ENCODE measurements around the gene VLDLR. TPM values are rescaled to one million over a fixed set of nuclear protein-coding genes. Genes with fewer than 3 reads are reported as not detected.

Gene VLDLR
- total RNA-seq, 1 donor from 2014 or later: 2.0 TPM

GRCh38 chr9:2620919-2621721 lies 467 bp upstream of the VLDLR start:
- DNase-seq (ENCODE audit: low spot score) (peak; percentile 57), ATAC-seq (peak; percentile 71)

- ATAC-seq: peak; percentile 40
- DNase-seq (ENCODE audit: low spot score): peak; percentile 46
Measured at GRCh38 chr9:2622461-2623287, 1.1 kb downstream of the VLDLR start.

GRCh38 chr9:2623288-2624050 lies 1.9 kb downstream of the VLDLR start:
- peak; percentile 60 for ATAC-seq
- peak; percentile 69 for DNase-seq (ENCODE audit: low spot score)

GRCh38 chr9:2624051-2624682 lies 2.6 kb downstream of the VLDLR start:
- no peak for ATAC-seq
- no peak for DNase-seq (ENCODE audit: low spot score)

- DNase-seq (ENCODE audit: low spot score): no peak
- no peak for ATAC-seq
Measured at GRCh38 chr9:2625427-2625826, 3.8 kb downstream of the VLDLR start.

GRCh38 chr9:2628919-2629318 lies 7.3 kb downstream of the VLDLR start:
- ATAC-seq: no peak
- no peak for DNase-seq (ENCODE audit: low spot score)

GRCh38 chr9:2630158-2630557 lies 8.6 kb downstream of the VLDLR start:
- DNase-seq (ENCODE audit: low spot score) (no peak), ATAC-seq (no peak)

- DNase-seq (ENCODE audit: low spot score) (no peak), ATAC-seq (no peak)
Measured at GRCh38 chr9:2631263-2631662, 9.7 kb downstream of the VLDLR start.

GRCh38 chr9:2634153-2634552 lies 12.6 kb downstream of the VLDLR start:
- DNase-seq (ENCODE audit: low spot score) (no peak), ATAC-seq (no peak)

- no peak for DNase-seq (ENCODE audit: low spot score)
- ATAC-seq: no peak
Measured at GRCh38 chr9:2634818-2635217, 13.2 kb downstream of the VLDLR start.

GRCh38 chr9:2635922-2636321 lies 14.3 kb downstream of the VLDLR start:
- DNase-seq (ENCODE audit: low spot score): no peak
- no peak for ATAC-seq

GRCh38 chr9:2637390-2637789 lies 15.8 kb downstream of the VLDLR start:
- DNase-seq (ENCODE audit: low spot score) (no peak), ATAC-seq (no peak)

- no peak for DNase-seq (ENCODE audit: low spot score)
- ATAC-seq: no peak
Measured at GRCh38 chr9:2638871-2639673, 17.5 kb downstream of the VLDLR start.

- DNase-seq (ENCODE audit: low spot score) (no peak), ATAC-seq (no peak)
Measured at GRCh38 chr9:2639786-2640185, 18.2 kb downstream of the VLDLR start.

GRCh38 chr9:2640570-2640969 lies 19.0 kb downstream of the VLDLR start:
- peak; percentile 61 for ATAC-seq
- no peak for DNase-seq (ENCODE audit: low spot score)

- ATAC-seq: no peak
- no peak for DNase-seq (ENCODE audit: low spot score)
Measured at GRCh38 chr9:2641033-2641432, 19.4 kb downstream of the VLDLR start.

GRCh38 chr9:2642068-2642467 lies 20.5 kb downstream of the VLDLR start:
- ATAC-seq (no peak), DNase-seq (ENCODE audit: low spot score) (no peak)

GRCh38 chr9:2645569-2645968 lies 24.0 kb downstream of the VLDLR start:
- no peak for DNase-seq (ENCODE audit: low spot score)
- ATAC-seq: no peak

- no peak for ATAC-seq
Measured at GRCh38 chr9:2655411-2655901, 33.9 kb downstream of the VLDLR start.

GRCh38 chr9:2657427-2657826 lies 35.8 kb downstream of the VLDLR start:
- ATAC-seq (no peak), DNase-seq (ENCODE audit: low spot score) (no peak)

More at GRCh38 chr9:2655411-2655901, 33.9 kb downstream of the VLDLR start:
- DNase-seq (ENCODE audit: low spot score): no peak

All from left lobe of liver (tissue), 2 donors.